Loucy (cell line): Measurements from ENCODE around the gene JMJD8.

ENCODE experiments used
- CTCF ChIP-seq: fragments of 200-600 bp; sonication (generic); conservative IDR thresholded peaks from 2 replicates; pipeline ENCODE4 v1.5.1; 2014; ENCODE audit warnings: mild to moderate bottlenecking, antibody characterized with exemption, low read length
- EZH2phosphoT487 ChIP-seq: fragments of 200-600 bp; IDR thresholded peaks from 2 replicates; pipeline ENCODE4 v1.6.1; 2018; ENCODE audit warnings: antibody characterized with exemption, mild to moderate bottlenecking, moderate library complexity, borderline replicate concordance

- TF ChIP-seq CTCF: no peak
- no peak for TF ChIP-seq EZH2phosphoT487
Observed at GRCh38 chr16:669666-670065, 14.5 kb downstream of the JMJD8 start.
